ENCODE measurements around the gene B3GNT8. TPM values are rescaled to one million over a fixed set of nuclear protein-coding genes. Genes with fewer than 3 reads are reported as not detected.

Gene B3GNT8
- total and polyA plus RNA-seq, 4 donors, result 0.14 to 2.3 (median 0.66) TPM

- no peak overlapping the region for H3K4me3 ChIP-seq (ENCODE audit: low read depth in 1 of 3, low read length in 3 of 3)
- no peak for DNase-seq (ENCODE audit: low spot score)
- H3K36me3 ChIP-seq (ENCODE audit: control insufficient read depth in 4 of 4, insufficient read depth in 3 of 4, low read depth in 1 of 4, low read length in 3 of 4), result peaks cover 0 to 10% (median 4%) of the 10 kb centered on the region in 4 donors
- H3K27ac ChIP-seq (ENCODE audit: low read depth in 1 of 2, low read length in 2 of 2), result no peak overlapping the region
- WGBS, result 97% methylated on average over 7 of the region's 7 CpGs
- no peaks in the 10 kb centered on the region for H3K27me3 ChIP-seq (ENCODE audit: control insufficient read depth in 4 of 4, insufficient read depth in 4 of 4, low read length in 3 of 4)
- no peaks in the 10 kb centered on the region for H3K9me3 ChIP-seq (ENCODE audit: control insufficient read depth in 4 of 4, low read length in 3 of 4)
- no peak overlapping the region for H3K9ac ChIP-seq (ENCODE audit: low read depth in 1 of 2, low read length in 2 of 2)
- peaks cover 0 to 13% (median 6%) of the 10 kb centered on the region in 4 donors for H3K4me1 ChIP-seq (ENCODE audit: control insufficient read depth in 4 of 4, insufficient read depth in 4 of 4, low read length in 3 of 4)
- TF ChIP-seq, protein P1, sequence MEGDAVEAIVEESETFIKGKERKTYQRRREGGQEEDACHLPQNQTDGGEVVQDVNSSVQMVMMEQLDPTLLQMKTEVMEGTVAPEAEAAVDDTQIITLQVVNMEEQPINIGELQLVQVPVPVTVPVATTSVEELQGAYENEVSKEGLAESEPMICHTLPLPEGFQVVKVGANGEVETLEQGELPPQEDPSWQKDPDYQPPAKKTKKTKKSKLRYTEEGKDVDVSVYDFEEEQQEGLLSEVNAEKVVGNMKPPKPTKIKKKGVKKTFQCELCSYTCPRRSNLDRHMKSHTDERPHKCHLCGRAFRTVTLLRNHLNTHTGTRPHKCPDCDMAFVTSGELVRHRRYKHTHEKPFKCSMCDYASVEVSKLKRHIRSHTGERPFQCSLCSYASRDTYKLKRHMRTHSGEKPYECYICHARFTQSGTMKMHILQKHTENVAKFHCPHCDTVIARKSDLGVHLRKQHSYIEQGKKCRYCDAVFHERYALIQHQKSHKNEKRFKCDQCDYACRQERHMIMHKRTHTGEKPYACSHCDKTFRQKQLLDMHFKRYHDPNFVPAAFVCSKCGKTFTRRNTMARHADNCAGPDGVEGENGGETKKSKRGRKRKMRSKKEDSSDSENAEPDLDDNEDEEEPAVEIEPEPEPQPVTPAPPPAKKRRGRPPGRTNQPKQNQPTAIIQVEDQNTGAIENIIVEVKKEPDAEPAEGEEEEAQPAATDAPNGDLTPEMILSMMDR (IDR thresholded peaks at IDR 0.05; ENCODE audit: low read depth, low read length, missing input control), result no peak
- no peak for TF ChIP-seq NR2F2 (IDR thresholded peaks at IDR 0.05)
- no peak for TF ChIP-seq MAX (IDR thresholded peaks at IDR 0.05)
- TF ChIP-seq HNF4G (IDR thresholded peaks at IDR 0.05), result no peak
- no peak for TF ChIP-seq ZBTB33 (IDR thresholded peaks at IDR 0.05)
- TF ChIP-seq EGR1 (IDR thresholded peaks at IDR 0.05; ENCODE audit: low read depth in 2 of 2), result no peak
- TF ChIP-seq ATF3 (IDR thresholded peaks at IDR 0.05), result no peak
- no peak for TF ChIP-seq RXRA (IDR thresholded peaks at IDR 0.05)
- TF ChIP-seq REST (IDR thresholded peaks at IDR 0.05), result no peak
Observed at GRCh38 chr19:41437944-41438574, 10.9 kb upstream of the B3GNT8 start.

DNA sequence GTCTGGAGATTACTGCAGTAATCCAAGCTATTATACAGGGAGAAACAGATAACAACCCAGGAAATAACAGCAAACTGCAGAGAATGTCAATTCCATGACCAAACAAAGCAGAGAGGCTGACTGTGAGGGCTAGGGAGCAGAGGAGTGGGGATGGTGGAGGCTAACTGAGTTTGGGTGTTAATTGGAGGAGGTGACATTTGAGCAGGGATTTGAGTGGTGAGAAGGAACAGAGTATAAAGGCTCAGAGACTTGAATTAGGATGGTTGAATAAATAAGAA lies 9.4 kb upstream of the B3GNT8 start:
- no peak overlapping the region for H3K9ac ChIP-seq (ENCODE audit: low read depth in 1 of 2, low read length in 2 of 2)
- H3K27ac ChIP-seq (ENCODE audit: low read depth in 1 of 2, low read length in 2 of 2), result no peak overlapping the region
- TF ChIP-seq ZBTB33 (IDR thresholded peaks at IDR 0.05), result no peak
- no peak for TF ChIP-seq NR2F2 (IDR thresholded peaks at IDR 0.05)
- TF ChIP-seq TAF1 (conservative IDR thresholded peaks at IDR 0.05), result no peak
- TF ChIP-seq YY1 (IDR thresholded peaks at IDR 0.05), result no peak
- no peak for TF ChIP-seq FOXA2 (IDR thresholded peaks at IDR 0.05)
- TF ChIP-seq MAX (IDR thresholded peaks at IDR 0.05), result no peak
- TF ChIP-seq, protein P1 (IDR thresholded peaks at IDR 0.05; ENCODE audit: low read depth, low read length, missing input control), result no peak
- TF ChIP-seq RXRA (IDR thresholded peaks at IDR 0.05), result no peak
- TF ChIP-seq REST (IDR thresholded peaks at IDR 0.05), result no peak
- TF ChIP-seq ATF3 (IDR thresholded peaks at IDR 0.05), result no peak
- TF ChIP-seq SP1 (IDR thresholded peaks at IDR 0.05), result no peak
- no peaks in the 10 kb centered on the region for H3K9me3 ChIP-seq (ENCODE audit: control insufficient read depth in 4 of 4, low read length in 3 of 4)
- H3K4me3 ChIP-seq (ENCODE audit: low read depth in 1 of 3, low read length in 3 of 3), result no peak overlapping the region
- H3K4me1 ChIP-seq (ENCODE audit: control insufficient read depth in 4 of 4, insufficient read depth in 4 of 4, low read length in 3 of 4), result peaks cover 0 to 25% (median 14%) of the 10 kb centered on the region in 4 donors
- peaks cover 0 to 16% (median 6%) of the 10 kb centered on the region in 4 donors for H3K36me3 ChIP-seq (ENCODE audit: control insufficient read depth in 4 of 4, insufficient read depth in 3 of 4, low read depth in 1 of 4, low read length in 3 of 4)
- DNase-seq (ENCODE audit: low spot score), result no peak
- no peaks in the 10 kb centered on the region for H3K27me3 ChIP-seq (ENCODE audit: control insufficient read depth in 4 of 4, insufficient read depth in 4 of 4, low read length in 3 of 4)

Data from liver (tissue), 9 donors.